HCT116 (cell line): ENCODE measurements around the gene CNNM4.

Experiments used
- CEBPB ChIP-seq: IDR thresholded peaks from 2 replicates; pipeline ENCODE4 v1.6.1; 2012; ENCODE audit warnings: low read depth
- EGR1 ChIP-seq: IDR thresholded peaks from 2 replicates; pipeline ENCODE4 v1.6.1; 2012; ENCODE audit warnings: low read depth
- EZH2 ChIP-seq: fragments of 200-600 bp; sonication (generic); IDR thresholded peaks from 2 replicates; pipeline ENCODE4 v1.6.1; 2017; ENCODE audit warnings: antibody characterized with exemption, mixed run types
- EZH2phosphoT487 ChIP-seq: fragments of 200-600 bp; IDR thresholded peaks from 2 replicates; pipeline ENCODE4 v1.6.1; 2018; ENCODE audit warnings: antibody characterized with exemption, borderline replicate concordance
- POLR2A ChIP-seq: IDR thresholded peaks from 2 replicates; pipeline ENCODE4 v1.7.0; 2011; ENCODE audit warnings: borderline replicate concordance; ENCODE audit not compliant: insufficient read depth, insufficient read length; ENCODE audit errors: extremely low read depth
- RAD21 ChIP-seq: IDR thresholded peaks from 2 replicates; pipeline ENCODE4 v1.6.1; 2012; ENCODE audit warnings: low read depth, mild to moderate bottlenecking
- SP1 ChIP-seq: IDR thresholded peaks from 2 replicates; pipeline ENCODE4 v1.6.1; 2012; ENCODE audit warnings: low read depth
- TCF7L2 ChIP-seq: IDR thresholded peaks from 2 replicates; pipeline ENCODE4 v1.7.0; 2011; ENCODE audit warnings: borderline replicate concordance, inconsistent platforms; ENCODE audit not compliant: insufficient read depth, insufficient read length; ENCODE audit errors: extremely low read depth
- YY1 ChIP-seq: IDR thresholded peaks from 2 replicates; pipeline ENCODE4 v1.6.1; 2011; ENCODE audit warnings: low read length, low read depth, moderate library complexity, mild to moderate bottlenecking; ENCODE audit not compliant: insufficient replicate concordance; ENCODE audit errors: extremely low read depth
- ZNF274 ChIP-seq: fragments of 200-500 bp; sonication (Bioruptor generic); IDR thresholded peaks from 2 replicates; pipeline ENCODE4 v1.6.1; 2014; ENCODE audit warnings: mild to moderate bottlenecking, low read depth, low read length, inconsistent platforms
- TF ChIP-seq, protein P1 (sequence below), 3 experiments: fragments of 200-600 bp in 1 of 3; sonication (generic) in 1 of 3; IDR thresholded peaks in 2 of 3; conservative IDR thresholded peaks in 1 of 3; 2 replicates each; pipeline ENCODE4 v1.5.1; 2012 to 2017; ENCODE audit warnings: low read depth in 2 of 3, low read length in 2 of 3, antibody characterized with exemption in 1 of 3, borderline replicate concordance in 1 of 3, control low read depth in 1 of 3, mild to moderate bottlenecking in 1 of 3, mixed read lengths in 1 of 3, mixed run types in 1 of 3, moderate library complexity in 1 of 3; ENCODE audit not compliant: insufficient read depth in 1 of 3
- TF ChIP-seq, protein P2 (sequence below): IDR thresholded peaks from 2 replicates; pipeline ENCODE4 v1.6.1; 2012
- TF ChIP-seq, protein P3 (sequence below): IDR thresholded peaks from 2 replicates; pipeline ENCODE4 v1.6.1; 2012; ENCODE audit warnings: low read depth

DNA sequence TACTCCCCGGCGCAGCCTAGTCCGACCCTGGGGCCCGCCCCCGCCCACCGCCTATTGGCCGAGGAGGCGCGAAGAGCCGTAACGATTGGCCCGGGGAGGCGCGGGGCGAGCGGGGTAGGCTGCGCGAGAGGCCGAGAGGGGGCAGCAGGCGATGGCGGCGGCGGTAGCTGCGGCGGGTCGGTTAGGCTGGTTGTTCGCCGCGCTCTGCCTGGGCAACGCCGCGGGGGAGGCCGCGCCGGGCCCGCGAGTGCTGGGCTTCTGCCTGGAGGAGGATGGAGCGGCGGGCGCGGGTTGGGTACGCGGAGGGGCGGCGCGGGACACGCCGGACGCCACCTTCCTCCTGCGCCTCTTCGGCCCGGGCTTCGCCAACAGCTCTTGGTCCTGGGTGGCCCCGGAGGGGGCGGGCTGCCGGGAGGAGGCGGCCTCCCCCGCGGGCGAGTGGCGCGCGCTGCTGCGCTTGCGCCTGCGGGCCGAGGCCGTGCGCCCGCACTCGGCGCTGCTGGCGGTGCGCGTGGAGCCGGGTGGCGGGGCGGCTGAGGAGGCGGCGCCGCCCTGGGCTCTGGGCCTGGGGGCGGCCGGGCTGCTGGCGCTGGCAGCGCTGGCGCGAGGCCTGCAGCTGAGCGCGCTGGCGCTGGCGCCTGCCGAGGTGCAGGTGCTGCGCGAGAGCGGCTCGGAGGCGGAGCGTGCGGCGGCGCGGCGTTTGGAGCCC is 55.6 kb downstream of the CNNM4 start, which contains the start of gene CNNM3:
- peak; percentile 86 for TF ChIP-seq SP1
- TF ChIP-seq, protein P1, sequence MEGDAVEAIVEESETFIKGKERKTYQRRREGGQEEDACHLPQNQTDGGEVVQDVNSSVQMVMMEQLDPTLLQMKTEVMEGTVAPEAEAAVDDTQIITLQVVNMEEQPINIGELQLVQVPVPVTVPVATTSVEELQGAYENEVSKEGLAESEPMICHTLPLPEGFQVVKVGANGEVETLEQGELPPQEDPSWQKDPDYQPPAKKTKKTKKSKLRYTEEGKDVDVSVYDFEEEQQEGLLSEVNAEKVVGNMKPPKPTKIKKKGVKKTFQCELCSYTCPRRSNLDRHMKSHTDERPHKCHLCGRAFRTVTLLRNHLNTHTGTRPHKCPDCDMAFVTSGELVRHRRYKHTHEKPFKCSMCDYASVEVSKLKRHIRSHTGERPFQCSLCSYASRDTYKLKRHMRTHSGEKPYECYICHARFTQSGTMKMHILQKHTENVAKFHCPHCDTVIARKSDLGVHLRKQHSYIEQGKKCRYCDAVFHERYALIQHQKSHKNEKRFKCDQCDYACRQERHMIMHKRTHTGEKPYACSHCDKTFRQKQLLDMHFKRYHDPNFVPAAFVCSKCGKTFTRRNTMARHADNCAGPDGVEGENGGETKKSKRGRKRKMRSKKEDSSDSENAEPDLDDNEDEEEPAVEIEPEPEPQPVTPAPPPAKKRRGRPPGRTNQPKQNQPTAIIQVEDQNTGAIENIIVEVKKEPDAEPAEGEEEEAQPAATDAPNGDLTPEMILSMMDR (IDR thresholded peaks at IDR 0.05 in 2 of 3, conservative IDR thresholded peaks at IDR 0.05 in 1 of 3; ENCODE audit: borderline replicate concordance in 1 of 3, insufficient read depth in 1 of 3, low read depth in 2 of 3, low read length in 2 of 3): peak in 2 of 3 experiments; percentile 43 to 62; a peak in 4 of 6 replicates
- TF ChIP-seq ZNF274: no peak
- TF ChIP-seq EZH2: no peak
- peak; percentile 66; the same call in 1 of the 2 replicates for TF ChIP-seq EGR1
- no peak for TF ChIP-seq EZH2phosphoT487
- TF ChIP-seq, protein P2, sequence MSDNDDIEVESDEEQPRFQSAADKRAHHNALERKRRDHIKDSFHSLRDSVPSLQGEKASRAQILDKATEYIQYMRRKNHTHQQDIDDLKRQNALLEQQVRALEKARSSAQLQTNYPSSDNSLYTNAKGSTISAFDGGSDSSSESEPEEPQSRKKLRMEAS: no peak
- no peak for TF ChIP-seq TCF7L2
- TF ChIP-seq POLR2A: peak; percentile 45
- TF ChIP-seq CEBPB: no peak
- TF ChIP-seq, protein P3, sequence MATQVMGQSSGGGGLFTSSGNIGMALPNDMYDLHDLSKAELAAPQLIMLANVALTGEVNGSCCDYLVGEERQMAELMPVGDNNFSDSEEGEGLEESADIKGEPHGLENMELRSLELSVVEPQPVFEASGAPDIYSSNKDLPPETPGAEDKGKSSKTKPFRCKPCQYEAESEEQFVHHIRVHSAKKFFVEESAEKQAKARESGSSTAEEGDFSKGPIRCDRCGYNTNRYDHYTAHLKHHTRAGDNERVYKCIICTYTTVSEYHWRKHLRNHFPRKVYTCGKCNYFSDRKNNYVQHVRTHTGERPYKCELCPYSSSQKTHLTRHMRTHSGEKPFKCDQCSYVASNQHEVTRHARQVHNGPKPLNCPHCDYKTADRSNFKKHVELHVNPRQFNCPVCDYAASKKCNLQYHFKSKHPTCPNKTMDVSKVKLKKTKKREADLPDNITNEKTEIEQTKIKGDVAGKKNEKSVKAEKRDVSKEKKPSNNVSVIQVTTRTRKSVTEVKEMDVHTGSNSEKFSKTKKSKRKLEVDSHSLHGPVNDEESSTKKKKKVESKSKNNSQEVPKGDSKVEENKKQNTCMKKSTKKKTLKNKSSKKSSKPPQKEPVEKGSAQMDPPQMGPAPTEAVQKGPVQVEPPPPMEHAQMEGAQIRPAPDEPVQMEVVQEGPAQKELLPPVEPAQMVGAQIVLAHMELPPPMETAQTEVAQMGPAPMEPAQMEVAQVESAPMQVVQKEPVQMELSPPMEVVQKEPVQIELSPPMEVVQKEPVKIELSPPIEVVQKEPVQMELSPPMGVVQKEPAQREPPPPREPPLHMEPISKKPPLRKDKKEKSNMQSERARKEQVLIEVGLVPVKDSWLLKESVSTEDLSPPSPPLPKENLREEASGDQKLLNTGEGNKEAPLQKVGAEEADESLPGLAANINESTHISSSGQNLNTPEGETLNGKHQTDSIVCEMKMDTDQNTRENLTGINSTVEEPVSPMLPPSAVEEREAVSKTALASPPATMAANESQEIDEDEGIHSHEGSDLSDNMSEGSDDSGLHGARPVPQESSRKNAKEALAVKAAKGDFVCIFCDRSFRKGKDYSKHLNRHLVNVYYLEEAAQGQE: no peak
- peak; percentile 83 for TF ChIP-seq YY1
- no peak for TF ChIP-seq RAD21
